RWPE2 (cell line): ENCODE measurements around the gene SH3PXD2A.

Experiments used
- ATAC-seq: fragments of 200-7000 bp; cut with Tn5 transposase; 3 replicates; pipeline ENCODE4 v1.9.1; 2021; ENCODE audit warnings: low read depth
- DNase-seq: peaks from one replicate; pipeline ENCODE4 v3.0.0-alpha.2; 2020; ENCODE audit warnings: low spot score
- H3K27ac ChIP-seq: fragments of 450-650 bp; 2 replicates; pipeline ENCODE4 v1.5.1; 2017; ENCODE audit warnings: mild to moderate bottlenecking; ENCODE audit not compliant: poor library complexity, severe bottlenecking
- H3K27me3 ChIP-seq: fragments of 250-450 bp; sonication (Bioruptor Pico); 2 replicates; pipeline ENCODE4 v1.5.1; 2021; ENCODE audit warnings: mild to moderate bottlenecking, moderate library complexity; ENCODE audit not compliant: insufficient read depth, poor library complexity, severe bottlenecking
- H3K36me3 ChIP-seq: fragments of 250-450 bp; sonication (Bioruptor Pico); 2 replicates; pipeline ENCODE4 v1.5.1; 2020; ENCODE audit warnings: low read depth, mild to moderate bottlenecking, moderate library complexity
- H3K4me1 ChIP-seq: fragments of 250-450 bp; sonication (Bioruptor Pico); 2 replicates; pipeline ENCODE4 v1.5.1; 2021; ENCODE audit warnings: mild to moderate bottlenecking, moderate library complexity; ENCODE audit not compliant: insufficient read depth, poor library complexity, severe bottlenecking
- H3K4me3 ChIP-seq: fragments of 250-450 bp; sonication (Bioruptor Pico); 2 replicates; pipeline ENCODE4 v1.5.1; 2021; ENCODE audit warnings: mild to moderate bottlenecking, moderate library complexity; ENCODE audit not compliant: severe bottlenecking
- H3K9me3 ChIP-seq: fragments of 250-450 bp; sonication (Bioruptor Pico); 2 replicates; pipeline ENCODE4 v1.5.1; 2021; ENCODE audit warnings: mild to moderate bottlenecking, moderate library complexity; ENCODE audit not compliant: severe bottlenecking
- CTCF ChIP-seq: fragments of 450-650 bp; IDR thresholded peaks from one replicate; pipeline ENCODE4 v1.5.1; 2017; ENCODE audit warnings: mild to moderate bottlenecking, moderate library complexity; ENCODE audit not compliant: poor library complexity, severe bottlenecking

The SH3PXD2A gene

DNA sequence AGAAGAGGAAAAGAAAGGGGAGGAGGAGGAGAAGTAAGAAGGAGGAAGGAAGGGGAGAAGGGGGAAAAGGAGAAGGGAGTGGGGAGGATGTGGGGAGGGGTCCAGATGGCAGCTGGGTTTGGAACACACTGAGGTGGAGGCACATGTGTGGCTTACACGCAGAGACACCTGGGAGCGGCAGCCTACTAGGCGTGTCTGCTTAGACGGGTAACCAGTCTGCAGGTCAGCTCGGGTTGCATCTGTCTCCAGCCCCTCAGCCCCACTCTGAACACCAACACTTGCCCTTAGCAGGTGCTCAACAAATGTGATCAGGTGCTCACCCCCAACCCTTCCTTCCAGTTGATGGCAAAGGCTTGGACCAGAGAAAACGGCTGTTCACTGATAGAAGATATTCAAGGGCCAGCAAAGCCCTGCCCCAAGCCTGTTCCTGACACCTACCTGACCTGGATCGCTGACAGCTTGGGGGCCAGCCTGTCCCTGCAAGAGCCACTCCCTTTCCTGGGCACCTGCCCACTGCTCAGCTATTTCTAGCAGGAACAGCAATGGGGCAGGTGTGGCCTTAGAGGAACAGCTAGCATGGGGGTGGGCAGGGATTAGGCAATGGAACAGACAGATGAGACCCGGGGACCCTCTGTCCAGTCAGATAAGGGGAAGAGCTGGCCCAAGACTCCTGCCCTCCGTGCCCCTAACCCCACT, 70.5 kb downstream of the SH3PXD2A start:
- H3K4me1 ChIP-seq, result peaks cover 42% of the 10 kb centered on the region
- no peaks in the 10 kb centered on the region for H3K27me3 ChIP-seq
- H3K4me3 ChIP-seq, result no peak overlapping the region
- no peak for TF ChIP-seq CTCF
- H3K36me3 ChIP-seq, result peaks cover 20% of the 10 kb centered on the region
- ATAC-seq (no peak), DNase-seq (no peak)
- H3K27ac ChIP-seq, result peak overlapping the region; percentile 26
- no peaks in the 10 kb centered on the region for H3K9me3 ChIP-seq

DNA sequence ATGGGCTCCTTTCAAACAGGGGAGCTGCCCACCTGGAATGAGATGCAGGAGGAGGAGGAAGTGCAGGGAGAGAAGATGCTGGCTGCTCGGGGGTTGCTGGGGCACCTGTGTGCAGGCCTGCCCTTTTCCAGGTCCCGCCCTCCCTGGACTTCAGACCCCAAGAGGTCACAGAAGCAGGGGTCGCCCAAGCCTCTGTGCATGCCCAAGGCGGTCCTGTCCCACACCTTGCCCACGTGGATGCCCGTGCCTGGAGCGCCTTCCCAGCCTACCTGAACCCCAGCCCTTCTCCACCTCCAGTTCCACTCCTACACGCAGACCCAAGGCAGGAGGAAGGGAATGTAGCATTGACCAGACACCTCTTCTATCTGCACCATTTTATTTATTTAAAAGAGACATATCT, 71.3 kb downstream of the SH3PXD2A start:
- ATAC-seq (no peak), DNase-seq (no peak)
- Histone ChIP-seq H3K4me3 (no peak overlapping the region), H3K36me3 (peaks cover 20% of the 10 kb centered on the region), H3K27ac (peak overlapping the region; percentile 26), H3K9me3 (no peaks in the 10 kb centered on the region), H3K4me1 (peaks cover 42% of the 10 kb centered on the region), H3K27me3 (no peaks in the 10 kb centered on the region)
- TF ChIP-seq CTCF, result no peak

- DNase-seq, result no peak
- Histone ChIP-seq H3K36me3 (peaks cover 24% of the 10 kb centered on the region), H3K27me3 (no peaks in the 10 kb centered on the region), H3K27ac (no peak overlapping the region), H3K4me1 (peaks cover 42% of the 10 kb centered on the region), H3K4me3 (no peak overlapping the region), H3K9me3 (no peaks in the 10 kb centered on the region)
- no peak for ATAC-seq
- no peak for TF ChIP-seq CTCF
Measured at GRCh38 chr10:103783681-103784080, 71.7 kb downstream of the SH3PXD2A start.

- Histone ChIP-seq H3K27me3 (no peaks in the 10 kb centered on the region), H3K27ac (peak overlapping the region; percentile 78), H3K9me3 (no peaks in the 10 kb centered on the region), H3K36me3 (peaks cover 35% of the 10 kb centered on the region), H3K4me1 (peaks cover 42% of the 10 kb centered on the region), H3K4me3 (no peak overlapping the region)
- ATAC-seq (peak; percentile 80), DNase-seq (no peak)
- TF ChIP-seq CTCF, result peak; percentile 64
Measured at GRCh38 chr10:103781329-103782061, 73.9 kb downstream of the SH3PXD2A start.
